Adrenal gland (tissue), 12 donors: ENCODE measurements around the gene CDX4. TPM values are rescaled to one million over a fixed set of nuclear protein-coding genes. Genes with fewer than 3 reads are reported as not detected.

Experiments used
- DNase-seq, 7 donors: peaks; one replicate each; pipeline ENCODE4 v3.0.0-alpha.2; 2019 to 2020
- H3K27ac ChIP-seq, 5 donors: fragments of 200-600 bp; sonication (generic) in 4 of 5; 1 replicate in 3 of 5; 2 replicates in 2 of 5; pipeline versions ENCODE4 v1.5.1 to v1.8.0; 2016 to 2020; ENCODE audit warnings: mild to moderate bottlenecking in 1 of 5
- H3K27me3 ChIP-seq: fragments of 200-600 bp; 2 replicates; pipeline ENCODE4 v1.8.0; 2021
- H3K36me3 ChIP-seq, 2 donors: fragments of 200-600 bp; replicated peaks in 1 of 2; 1 replicate in 1 of 2; 2 replicates in 1 of 2; pipeline versions ENCODE4 v1.5.1 to v1.8.0; 2018 to 2022
- H3K4me1 ChIP-seq, 2 donors: fragments of 200-600 bp; replicated peaks in 1 of 2; 1 replicate in 1 of 2; 2 replicates in 1 of 2; pipeline versions ENCODE4 v1.5.1 to v1.8.0; 2018 to 2021
- H3K4me3 ChIP-seq, 4 donors: fragments of 200-600 bp; sonication (generic) in 3 of 4; one replicate each; pipeline ENCODE4 v1.5.1; 2016 to 2018
- H3K9me3 ChIP-seq, 3 donors: fragments of 200-600 bp; sonication (generic) in 1 of 3; replicated peaks in 1 of 3; 1 replicate in 2 of 3; 2 replicates in 1 of 3; pipeline versions ENCODE4 v1.5.1 to v1.8.0; 2016 to 2021
- CTCF ChIP-seq, 6 experiments: fragments of 450-650 bp in 4 of 6; fragments of 200-600 bp in 2 of 6; sonication (generic) in 1 of 6; IDR thresholded peaks; 1 replicate in 5 of 6; 2 replicates in 1 of 6; pipeline versions ENCODE4 v1.5.1 to v1.8.0; 2016 to 2021; ENCODE audit warnings: antibody characterized with exemption in 6 of 6, mild to moderate bottlenecking in 2 of 6, moderate library complexity in 1 of 6
- POLR2A ChIP-seq, 2 donors: fragments of 450-650 bp; IDR thresholded peaks; one replicate each; pipeline ENCODE4 v1.6.1; 2017; ENCODE audit warnings: antibody characterized with exemption in 2 of 2, mild to moderate bottlenecking in 2 of 2, moderate library complexity in 1 of 2
- WGBS, 4 donors: extraction: QIAGEN DNeasy Blood & Tissue Kit in 2 of 4; methylation state at CpG; one replicate each; pipeline versions ENCODE4 v1.1.5 to v1.1.7; 2013 to 2017; 5-methylcytosine and 5-hydroxymethylcytosine counted together
- intact Hi-C, 2 donors: fragments of 100-400 bp; cut with DNase I; formaldehyde crosslinking; loops; one replicate each; pipeline versions ENCODE4 v1.14.1 to v1.15.0; 2022 to 2023
- polyA plus RNA-seq, 3 donors: library from polyadenylated mRNA; stranded (reverse); fragments of 200-250 nt in 2 of 3; fragments of 350-450 nt in 1 of 3; fragmentation: Illumina TruSeq in 1 of 3; extraction: RNeasy Lipid Tissue Mini Kit (QIAGEN cat#74804) in 1 of 3; gene quantifications; one replicate each; pipeline ENCODE4 v1.2.3, GENCODE V29; 2013 to 2014
- total RNA-seq, 9 donors: library from RNA; depleted of rRNA in 4 of 9; stranded (reverse); fragments of >200 nt in 4 of 9; fragments of 120-200 nt in 1 of 9; fragmentation: NEBNext Ultra II Directional in 1 of 9; extraction: Animal tissue kit (Norgen Biotek cat#: 25700) in 1 of 9; gene quantifications; one replicate each; pipeline versions ENCODE4 v1.1.0 to v1.2.4, GENCODE V29; 2013 to 2023
- donor health status: healthy with polysubstance abuse.
- donor health status: Bipolar disorder and iron deficiency.
- donor health status: DM: yes; HTN: yes; CAD: no.
- donor health status: DM: no; HTN: no; CAD: no.
- donor health status: DM: no; HTN: no; CAD: no.
- donor health status: DM: yes; HTN: yes; CAD: no.

CDX4 gene
- total and polyA plus RNA-seq, 12 donors: not detected

DNA sequence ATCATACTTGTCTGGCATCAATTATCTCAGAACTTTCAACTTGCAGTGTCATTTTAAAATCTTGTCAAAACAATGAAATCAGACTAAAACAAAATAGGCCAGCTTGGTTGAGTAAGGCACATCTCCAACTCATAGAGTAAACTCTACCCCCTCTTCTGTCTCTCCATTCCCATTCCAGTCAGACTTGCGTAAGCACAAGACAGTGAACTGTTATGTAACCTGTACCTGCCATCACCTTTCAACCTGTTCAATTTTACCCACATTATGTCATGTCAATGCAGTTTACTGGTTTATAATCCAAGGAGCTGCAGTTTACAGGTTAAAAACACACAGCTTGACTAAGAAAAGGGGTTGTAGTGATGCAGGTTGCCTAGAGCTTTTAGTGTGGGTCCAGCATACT lies 8.3 kb downstream of the CDX4 start:
- Histone ChIP-seq H3K27me3 (peaks cover 29% of the 10 kb centered on the region), H3K36me3 (no peaks in the 10 kb centered on the region), H3K27ac (no peak overlapping the region), H3K9me3 (no peaks in the 10 kb centered on the region), H3K4me3 (no peak overlapping the region), H3K4me1 (no peaks in the 10 kb centered on the region)
- DNase-seq: no peak
- WGBS, 4 donors: 0 to 82% (median 0%) methylated on average over 1 of the region's 1 CpG
- intact Hi-C loops: no loop called here
- no peak for TF ChIP-seq POLR2A (IDR thresholded peaks at IDR 0.05)

DNA sequence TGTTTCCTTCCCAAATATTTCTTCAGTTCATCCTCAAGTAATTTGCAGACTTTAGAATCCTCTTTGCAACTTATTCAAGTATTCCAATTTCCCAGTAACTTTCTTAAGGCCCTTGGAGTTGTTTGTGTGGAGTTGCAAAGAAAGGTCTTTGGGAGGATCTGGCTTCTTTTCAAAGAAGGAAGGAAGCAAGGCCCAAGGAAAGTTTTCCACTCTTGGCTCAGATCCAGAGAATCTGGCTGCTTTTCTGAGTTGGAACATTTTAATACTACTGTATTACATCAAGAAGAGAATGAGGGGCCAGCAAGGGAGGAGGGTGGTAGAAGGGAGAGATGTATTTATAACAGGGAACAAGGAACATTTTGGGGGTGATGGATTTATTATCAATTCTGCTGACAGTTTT lies 10.5 kb downstream of the CDX4 start:
- no peaks in the 10 kb centered on the region for H3K9me3 ChIP-seq
- peaks cover 23% of the 10 kb centered on the region for H3K27me3 ChIP-seq
- H3K36me3 ChIP-seq: no peaks in the 10 kb centered on the region
- H3K4me3 ChIP-seq: no peak overlapping the region
- intact Hi-C loops: no loop called here
- no peak for TF ChIP-seq CTCF (IDR thresholded peaks at IDR 0.05)
- no peak for TF ChIP-seq POLR2A (IDR thresholded peaks at IDR 0.05)
- no peak overlapping the region for H3K27ac ChIP-seq
- peak in 1 of 7 donors; percentile 1 for DNase-seq
- H3K4me1 ChIP-seq: no peaks in the 10 kb centered on the region

GRCh38 chrX:73468376-73468775 lies 21.5 kb downstream of the CDX4 start:
- no peaks in the 10 kb centered on the region for H3K36me3 ChIP-seq
- intact Hi-C loops: no loop called here
- H3K9me3 ChIP-seq: no peaks in the 10 kb centered on the region
- no peak for DNase-seq
- H3K27ac ChIP-seq: no peak overlapping the region
- H3K4me1 ChIP-seq: no peaks in the 10 kb centered on the region
- TF ChIP-seq CTCF (IDR thresholded peaks at IDR 0.05) (no peak), POLR2A (IDR thresholded peaks at IDR 0.05) (no peak)
- H3K27me3 ChIP-seq: no peaks in the 10 kb centered on the region
- H3K4me3 ChIP-seq: no peak overlapping the region

GRCh38 chrX:73478961-73479360 lies 32.1 kb downstream of the CDX4 start:
- no peak overlapping the region for H3K4me3 ChIP-seq
- H3K36me3 ChIP-seq: no peaks in the 10 kb centered on the region
- H3K27ac ChIP-seq: no peak overlapping the region
- H3K4me1 ChIP-seq: no peaks in the 10 kb centered on the region
- 83 to 89% (median 85%) methylated on average over 4 of the region's 4 CpGs for WGBS, 4 donors
- DNase-seq: no peak
- no peaks in the 10 kb centered on the region for H3K9me3 ChIP-seq
- intact Hi-C loops: no loop called here
- H3K27me3 ChIP-seq: peaks cover 11% of the 10 kb centered on the region
- no peak for TF ChIP-seq CTCF (IDR thresholded peaks at IDR 0.05)
- no peak for TF ChIP-seq POLR2A (IDR thresholded peaks at IDR 0.05)

GRCh38 chrX:73481521-73481920 lies 34.7 kb downstream of the CDX4 start:
- H3K4me3 ChIP-seq: no peak overlapping the region

More at GRCh38 chrX:73481521-73481920, 34.7 kb downstream of the CDX4 start:
- peaks cover 11% of the 10 kb centered on the region for H3K27me3 ChIP-seq
- TF ChIP-seq POLR2A (IDR thresholded peaks at IDR 0.05): no peak
- no peak for TF ChIP-seq CTCF (IDR thresholded peaks at IDR 0.05)
- no peak for DNase-seq
- H3K9me3 ChIP-seq: no peaks in the 10 kb centered on the region
- intact Hi-C loops: no loop called here
- H3K27ac ChIP-seq: no peak overlapping the region
- H3K36me3 ChIP-seq: no peaks in the 10 kb centered on the region
- H3K4me1 ChIP-seq: no peaks in the 10 kb centered on the region
- whole genome bisulfite sequencing, 4 donors: 60 to 100% (median 66%) methylated on average over 1 to 2 of the region's 2 CpGs
